ENCODE results near the gene OPRL1.

DNA sequence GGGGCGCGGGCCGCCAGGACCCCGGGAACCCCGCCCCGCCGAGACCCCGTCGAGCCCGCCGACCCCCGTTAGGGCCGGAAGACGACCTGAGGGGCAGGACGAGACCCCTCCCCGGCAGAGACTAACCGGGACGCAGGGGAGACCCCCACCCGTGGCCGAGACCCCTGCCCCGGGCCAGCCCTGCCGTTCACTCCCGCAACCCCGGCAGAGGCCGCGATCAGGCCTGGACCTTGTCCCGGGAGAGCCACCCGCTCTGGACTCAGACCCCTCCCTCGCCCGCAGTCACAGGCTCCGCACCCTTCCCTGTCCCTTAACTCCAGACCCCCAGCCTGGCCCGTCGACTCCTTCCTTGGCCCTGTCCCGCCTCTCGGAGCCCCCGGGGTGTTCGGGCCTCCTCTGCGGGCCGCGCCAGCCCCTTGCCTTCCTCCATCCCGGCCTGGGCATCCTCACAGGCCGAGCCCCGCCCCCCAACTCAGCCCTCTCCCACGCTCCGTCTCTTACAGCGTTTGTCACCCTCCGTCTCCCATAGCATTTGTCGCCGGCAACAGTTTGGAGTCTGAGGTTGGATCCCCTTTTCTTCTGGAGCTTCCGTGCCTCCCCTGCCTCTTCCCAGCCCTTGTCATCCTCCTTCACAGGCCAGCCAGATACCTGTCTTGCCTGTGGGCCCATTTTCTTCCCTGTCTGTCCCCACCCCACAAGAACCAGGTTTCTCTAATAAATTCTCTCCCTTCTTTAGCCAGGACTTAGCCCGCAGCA, 16.3 kb upstream of the OPRL1 start:
- TF ChIP-seq, protein P1, sequence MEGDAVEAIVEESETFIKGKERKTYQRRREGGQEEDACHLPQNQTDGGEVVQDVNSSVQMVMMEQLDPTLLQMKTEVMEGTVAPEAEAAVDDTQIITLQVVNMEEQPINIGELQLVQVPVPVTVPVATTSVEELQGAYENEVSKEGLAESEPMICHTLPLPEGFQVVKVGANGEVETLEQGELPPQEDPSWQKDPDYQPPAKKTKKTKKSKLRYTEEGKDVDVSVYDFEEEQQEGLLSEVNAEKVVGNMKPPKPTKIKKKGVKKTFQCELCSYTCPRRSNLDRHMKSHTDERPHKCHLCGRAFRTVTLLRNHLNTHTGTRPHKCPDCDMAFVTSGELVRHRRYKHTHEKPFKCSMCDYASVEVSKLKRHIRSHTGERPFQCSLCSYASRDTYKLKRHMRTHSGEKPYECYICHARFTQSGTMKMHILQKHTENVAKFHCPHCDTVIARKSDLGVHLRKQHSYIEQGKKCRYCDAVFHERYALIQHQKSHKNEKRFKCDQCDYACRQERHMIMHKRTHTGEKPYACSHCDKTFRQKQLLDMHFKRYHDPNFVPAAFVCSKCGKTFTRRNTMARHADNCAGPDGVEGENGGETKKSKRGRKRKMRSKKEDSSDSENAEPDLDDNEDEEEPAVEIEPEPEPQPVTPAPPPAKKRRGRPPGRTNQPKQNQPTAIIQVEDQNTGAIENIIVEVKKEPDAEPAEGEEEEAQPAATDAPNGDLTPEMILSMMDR (conservative IDR thresholded peaks at IDR 0.05) = no peak
- TF ChIP-seq EZH2 (IDR thresholded peaks at IDR 0.05; ENCODE audit: low read depth) = no peak

All from PC-9 (cell line).